Vagina (tissue), 2 donors: ENCODE results near the gene USP7. TPM values are rescaled to one million over a fixed set of nuclear protein-coding genes. Genes with fewer than 3 reads are reported as not detected.

Experiments
- DNase-seq, 2 donors: peaks; one replicate each; pipeline ENCODE4 v3.0.0-alpha.2; 2017; ENCODE audit errors: extremely low spot score in 2 of 2
- H3K27ac ChIP-seq: fragments of 200-600 bp; sonication (generic); one replicate; pipeline ENCODE4 v1.5.1; 2019
- H3K27me3 ChIP-seq: fragments of 200-600 bp; sonication (generic); one replicate; pipeline ENCODE4 v1.5.1; 2019
- H3K36me3 ChIP-seq, 2 donors: fragments of 200-600 bp; sonication (generic); one replicate each; pipeline ENCODE4 v1.5.1; 2017 to 2019
- H3K4me1 ChIP-seq: fragments of 200-600 bp; sonication (generic); one replicate; pipeline ENCODE4 v1.5.1; 2019
- H3K4me3 ChIP-seq, 2 donors: fragments of 200-600 bp; sonication (generic); 1 replicate in 1 of 2; 2 replicates in 1 of 2; pipeline ENCODE4 v1.5.1; 2016 to 2019
- H3K9me3 ChIP-seq: fragments of 200-600 bp; sonication (generic); one replicate; pipeline ENCODE4 v1.5.1; 2019
- CTCF ChIP-seq, 3 experiments: fragments of 450-650 bp in 2 of 3; fragments of 200-600 bp in 1 of 3; sonication (generic) in 1 of 3; IDR thresholded peaks; one replicate each; pipeline ENCODE4 v1.5.1; 2017 to 2019; ENCODE audit warnings: antibody characterized with exemption in 3 of 3, mild to moderate bottlenecking in 2 of 3, moderate library complexity in 2 of 3
- POLR2A ChIP-seq, 2 donors: fragments of 450-650 bp; IDR thresholded peaks; one replicate each; pipeline ENCODE4 v1.6.1; 2017; ENCODE audit warnings: antibody characterized with exemption in 2 of 2, mild to moderate bottlenecking in 2 of 2, moderate library complexity in 2 of 2
- POLR2AphosphoS5 ChIP-seq, 2 donors: sonication (generic); formaldehyde crosslinking; IDR thresholded peaks; one replicate each; pipeline ENCODE4 v1.9.0; 2017; ENCODE audit warnings: antibody characterized with exemption in 2 of 2, mild to moderate bottlenecking in 2 of 2, low read depth in 1 of 2; ENCODE audit not compliant: insufficient read depth in 1 of 2
- intact Hi-C: fragments of 100-400 bp; cut with DNase I; formaldehyde crosslinking; loops from one replicate; pipeline ENCODE4 v1.15.1; 2023
- total RNA-seq: library from RNA; depleted of rRNA; stranded (reverse); fragments of >200 nt; gene quantifications from one replicate; pipeline ENCODE4 v1.2.3, GENCODE V29; 2016

The USP7 gene
- total RNA-seq, 1 donor from 2014 or later = 112 TPM

- no peak for DNase-seq
- peaks cover 4% of the 10 kb centered on the region for H3K4me1 ChIP-seq
- intact Hi-C loops = no loop called here
- no peak overlapping the region for H3K27ac ChIP-seq
- TF ChIP-seq POLR2A (IDR thresholded peaks at IDR 0.05) = no peak
- TF ChIP-seq CTCF (IDR thresholded peaks at IDR 0.05) = peak; percentile 48 to 67 (median 56)
- no peak for TF ChIP-seq POLR2AphosphoS5 (IDR thresholded peaks at IDR 0.05; ENCODE audit: insufficient read depth in 1 of 2, low read depth in 1 of 2)
- no peaks in the 10 kb centered on the region for H3K36me3 ChIP-seq
- H3K4me3 ChIP-seq = peak overlapping the region in 1 of 2 donors; percentile 26
- no peaks in the 10 kb centered on the region for H3K9me3 ChIP-seq
- H3K27me3 ChIP-seq = no peaks in the 10 kb centered on the region
Measured at GRCh38 chr16:9008601-9009260, 45.0 kb upstream of the USP7 start.

- Histone ChIP-seq H3K4me1 (peaks cover 4% of the 10 kb centered on the region), H3K9me3 (no peaks in the 10 kb centered on the region), H3K27me3 (no peaks in the 10 kb centered on the region), H3K4me3 (no peak overlapping the region), H3K36me3 (no peaks in the 10 kb centered on the region), H3K27ac (no peak overlapping the region)
- intact Hi-C loops = no loop called here
- TF ChIP-seq CTCF (IDR thresholded peaks at IDR 0.05) (no peak), POLR2AphosphoS5 (IDR thresholded peaks at IDR 0.05; ENCODE audit: insufficient read depth in 1 of 2, low read depth in 1 of 2) (no peak)
- DNase-seq = no peak
Measured at GRCh38 chr16:9007177-9007794, 43.6 kb upstream of the USP7 start.

- intact Hi-C loops = no loop called here
- H3K27ac ChIP-seq = no peak overlapping the region
Measured at GRCh38 chr16:9004183-9004582, 40.5 kb upstream of the USP7 start.

GRCh38 chr16:9003763-9004162, 40.1 kb upstream of the USP7 start:
- Histone ChIP-seq H3K9me3 (no peaks in the 10 kb centered on the region), H3K36me3 (no peaks in the 10 kb centered on the region), H3K4me1 (peaks cover 4% of the 10 kb centered on the region), H3K27me3 (no peaks in the 10 kb centered on the region), H3K27ac (no peak overlapping the region), H3K4me3 (no peak overlapping the region)
- no peak for DNase-seq
- TF ChIP-seq POLR2AphosphoS5 (IDR thresholded peaks at IDR 0.05; ENCODE audit: insufficient read depth in 1 of 2, low read depth in 1 of 2) = no peak
- no peak for TF ChIP-seq POLR2A (IDR thresholded peaks at IDR 0.05)
- no peak for TF ChIP-seq CTCF (IDR thresholded peaks at IDR 0.05)
- intact Hi-C loops = no loop called here

More at GRCh38 chr16:9004183-9004582, 40.5 kb upstream of the USP7 start:
- no peak for TF ChIP-seq POLR2AphosphoS5 (IDR thresholded peaks at IDR 0.05; ENCODE audit: insufficient read depth in 1 of 2, low read depth in 1 of 2)
- TF ChIP-seq CTCF (IDR thresholded peaks at IDR 0.05) = no peak
- TF ChIP-seq POLR2A (IDR thresholded peaks at IDR 0.05) = no peak
- H3K9me3 ChIP-seq = no peaks in the 10 kb centered on the region
- no peaks in the 10 kb centered on the region for H3K36me3 ChIP-seq
- H3K4me3 ChIP-seq = no peak overlapping the region
- H3K4me1 ChIP-seq = peaks cover 4% of the 10 kb centered on the region
- DNase-seq = no peak
- H3K27me3 ChIP-seq = no peaks in the 10 kb centered on the region

- no peak overlapping the region for H3K27ac ChIP-seq
- no peak overlapping the region for H3K4me3 ChIP-seq
- H3K36me3 ChIP-seq = no peaks in the 10 kb centered on the region
- no peak for DNase-seq
- no peaks in the 10 kb centered on the region for H3K9me3 ChIP-seq
- TF ChIP-seq POLR2AphosphoS5 (IDR thresholded peaks at IDR 0.05; ENCODE audit: insufficient read depth in 1 of 2, low read depth in 1 of 2) (peak in 1 of 2 donors; percentile 25), CTCF (IDR thresholded peaks at IDR 0.05) (no peak), POLR2A (IDR thresholded peaks at IDR 0.05) (no peak)
- intact Hi-C loops = no loop called here
- H3K4me1 ChIP-seq = no peaks in the 10 kb centered on the region
- no peaks in the 10 kb centered on the region for H3K27me3 ChIP-seq
Measured at GRCh38 chr16:9003322-9003721, 39.6 kb upstream of the USP7 start.
